Esophagus squamous epithelium (tissue), 5 donors: ENCODE measurements around the gene ACTN4. TPM values are rescaled to one million over a fixed set of nuclear protein-coding genes. Genes with fewer than 3 reads are reported as not detected.
A peak's percentile ranks its signal among the peaks of the same experiment; 100 is the strongest.

Experiments
- DNase-seq: peaks from one replicate; lab custom pipeline; 2025; lab: John Stamatoyannopoulos, UW
- H3K27ac ChIP-seq, 4 donors: fragments of 200-600 bp; sonication (generic); one replicate each; pipeline ENCODE4 v1.5.1; 2016 to 2019; ENCODE audit warnings: mild to moderate bottlenecking in 1 of 4
- H3K27me3 ChIP-seq, 4 donors: fragments of 200-600 bp; sonication (generic); 1 replicate in 3 of 4; 2 replicates in 1 of 4; pipeline versions ENCODE4 v1.5.1 to v1.6.0; 2017 to 2021; ENCODE audit warnings: antibody characterized with exemption in 1 of 4
- H3K36me3 ChIP-seq, 3 donors: fragments of 200-600 bp; sonication (generic); one replicate each; pipeline ENCODE4 v1.5.1; 2016 to 2019
- H3K4me1 ChIP-seq, 3 donors: fragments of 200-600 bp; sonication (generic); one replicate each; pipeline ENCODE4 v1.5.1; 2017 to 2019
- H3K4me3 ChIP-seq, 4 donors: fragments of 200-600 bp; sonication (generic); 1 replicate in 3 of 4; 2 replicates in 1 of 4; pipeline ENCODE4 v1.5.1; 2016 to 2019; ENCODE audit warnings: mild to moderate bottlenecking in 2 of 4, moderate library complexity in 1 of 4
- H3K9me3 ChIP-seq, 3 donors: fragments of 200-600 bp; sonication (generic); one replicate each; pipeline ENCODE4 v1.5.1; 2016 to 2019
- CTCF ChIP-seq, 6 experiments: fragments of 450-650 bp in 4 of 6; fragments of 200-600 bp in 2 of 6; sonication (generic) in 2 of 6; IDR thresholded peaks; one replicate each; pipeline ENCODE4 v1.5.1; 2016 to 2019; ENCODE audit warnings: antibody characterized with exemption in 6 of 6, mild to moderate bottlenecking in 4 of 6, moderate library complexity in 4 of 6
- POLR2A ChIP-seq, 4 donors: fragments of 450-650 bp; IDR thresholded peaks; one replicate each; pipeline ENCODE4 v1.6.1; 2017; ENCODE audit warnings: antibody characterized with exemption in 4 of 4, mild to moderate bottlenecking in 4 of 4, moderate library complexity in 3 of 4
- WGBS, 2 donors: methylation state at CpG; one replicate each; pipeline ENCODE4 v1.1.5; 2018; 5-methylcytosine and 5-hydroxymethylcytosine counted together
- intact Hi-C: fragments of 100-400 bp; cut with DNase I; formaldehyde crosslinking; loops from one replicate; pipeline ENCODE4 v1.15.0; 2022
- total RNA-seq, 4 donors: library from RNA; depleted of rRNA; stranded (reverse); fragments of >200 nt; gene quantifications; one replicate each; pipeline ENCODE4 v1.1.0, GENCODE V29; 2016
- donor health status: DM: yes; HTN: yes; CAD: no.

The ACTN4 gene
- total RNA-seq, 4 donors from 2014 or later: 302 to 705 (median 414) TPM

- no peaks in the 10 kb centered on the region for H3K9me3 ChIP-seq
- TF ChIP-seq CTCF (IDR thresholded peaks at IDR 0.05) (no peak), POLR2A (IDR thresholded peaks at IDR 0.05) (no peak)
- no peaks in the 10 kb centered on the region for H3K27me3 ChIP-seq
- peak overlapping the region; percentile 95 to 99 (median 98) for H3K27ac ChIP-seq
- peaks cover 50 to 100% (median 80%) of the 10 kb centered on the region in 3 donors for H3K4me1 ChIP-seq
- WGBS, 2 donors: 66 to 70% methylated on average over 11 to 12 of the region's 15 CpGs
- intact Hi-C loops: no loop called here
- peaks cover 0 to 4% (median 0%) of the 10 kb centered on the region in 3 donors for H3K36me3 ChIP-seq
- peak overlapping the region in 1 of 4 donors; percentile 4 for H3K4me3 ChIP-seq
- DNase-seq: no peak
Measured at GRCh38 chr19:38684862-38685665, 37.6 kb downstream of the ACTN4 start.

DNA sequence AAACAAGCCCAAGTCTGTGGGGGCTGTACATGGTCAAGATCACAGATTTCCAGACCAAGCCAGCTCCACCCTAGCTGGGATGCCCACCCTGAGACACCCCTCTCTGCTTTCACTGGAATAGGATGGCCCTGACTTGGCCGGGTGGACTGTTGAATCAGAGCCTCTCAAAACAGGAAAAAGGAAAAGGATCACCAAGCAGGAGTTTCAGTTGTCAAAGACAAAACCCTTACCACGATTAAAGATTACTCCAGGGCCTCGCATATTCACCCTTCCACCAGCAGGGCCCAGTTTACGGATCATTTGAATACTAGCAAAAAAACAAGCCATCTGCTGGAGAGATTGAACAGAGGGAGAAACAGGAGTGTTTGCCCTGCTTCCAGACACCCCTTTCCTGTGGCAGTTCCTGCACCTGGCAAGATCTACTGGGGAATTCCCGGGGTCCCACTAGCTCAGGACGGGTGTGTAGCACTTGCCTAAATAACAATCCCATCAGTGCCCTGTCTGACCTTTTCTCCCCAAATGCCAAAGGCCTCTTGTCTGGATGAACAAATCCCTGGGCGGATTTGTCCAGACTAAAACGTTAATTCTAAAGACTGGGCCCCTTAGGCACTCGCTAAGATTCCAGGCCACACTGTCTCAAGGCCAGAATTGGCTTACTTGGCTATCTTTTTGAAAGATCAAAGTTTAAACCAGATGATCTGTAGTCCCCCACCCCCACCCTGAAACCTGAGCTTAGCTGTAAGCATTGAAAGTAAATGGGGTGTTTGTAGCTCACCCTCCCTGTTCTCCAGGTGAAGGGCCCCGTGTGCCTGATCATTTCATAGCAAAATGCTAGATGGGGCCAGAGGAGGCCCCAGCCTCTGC, 38.4 kb downstream of the ACTN4 start:
- WGBS, 2 donors: 15 to 23% methylated on average over 7 to 9 of the region's 10 CpGs
- Histone ChIP-seq H3K4me3 (no peak overlapping the region), H3K9me3 (no peaks in the 10 kb centered on the region), H3K27me3 (no peaks in the 10 kb centered on the region), H3K36me3 (peaks cover 0 to 10% (median 0%) of the 10 kb centered on the region in 3 donors), H3K27ac (peak overlapping the region; percentile 95 to 99 (median 98)), H3K4me1 (peaks cover 50 to 93% (median 76%) of the 10 kb centered on the region in 3 donors)
- intact Hi-C loops: no loop called here
- peak in 5 of 6 experiments; percentile 15 to 80 (median 59) for TF ChIP-seq CTCF (IDR thresholded peaks at IDR 0.05)
- TF ChIP-seq POLR2A (IDR thresholded peaks at IDR 0.05): no peak
- DNase-seq: no peak

- DNase-seq: no peak
- Histone ChIP-seq H3K9me3 (no peaks in the 10 kb centered on the region), H3K4me1 (peaks cover 50 to 89% (median 78%) of the 10 kb centered on the region in 3 donors), H3K4me3 (no peak overlapping the region), H3K36me3 (peaks cover 0 to 11% (median 0%) of the 10 kb centered on the region in 3 donors), H3K27ac (peak overlapping the region; percentile 95 to 99 (median 98)), H3K27me3 (no peaks in the 10 kb centered on the region)
- intact Hi-C loops: no loop called here
- no peak for TF ChIP-seq POLR2A (IDR thresholded peaks at IDR 0.05)
- peak in 1 of 6 experiments; percentile 5 for TF ChIP-seq CTCF (IDR thresholded peaks at IDR 0.05)
- WGBS, 2 donors: 43 to 60% methylated on average over 4 of the region's 5 CpGs
Measured at GRCh38 chr19:38686530-38686888, 39.1 kb downstream of the ACTN4 start.

DNA sequence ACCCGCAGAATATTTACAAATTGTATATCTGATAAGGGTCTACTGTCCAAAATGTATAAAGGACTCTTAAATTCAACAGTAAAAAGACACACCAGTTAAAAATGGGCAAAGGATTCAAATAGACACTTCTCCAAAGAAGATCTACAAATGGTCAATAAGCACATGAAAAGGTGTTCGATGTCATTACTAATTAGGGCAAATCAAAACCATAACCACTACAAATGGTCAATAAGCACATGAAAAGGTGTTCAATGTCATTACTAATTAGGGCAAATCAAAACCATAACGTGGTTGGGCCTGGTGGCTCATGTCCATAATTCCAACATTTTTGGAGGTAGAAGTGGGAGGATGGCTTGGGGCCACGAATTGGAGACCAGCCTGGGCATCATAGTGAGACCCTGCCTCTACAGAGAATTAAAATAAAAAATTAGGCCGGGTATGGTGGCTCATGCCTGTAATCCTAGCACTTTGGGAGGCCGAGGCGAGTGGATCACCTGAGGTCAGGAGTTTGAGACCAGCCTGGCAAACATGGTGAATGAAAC, 40.5 kb downstream of the ACTN4 start:
- WGBS, 2 donors: 88 to 91% methylated on average over 7 of the region's 7 CpGs
- H3K4me3 ChIP-seq: no peak overlapping the region
- H3K27me3 ChIP-seq: no peaks in the 10 kb centered on the region
- TF ChIP-seq POLR2A (IDR thresholded peaks at IDR 0.05): no peak
- TF ChIP-seq CTCF (IDR thresholded peaks at IDR 0.05): no peak
- peaks cover 0 to 25% (median under 1%) of the 10 kb centered on the region in 3 donors for H3K36me3 ChIP-seq
- no peaks in the 10 kb centered on the region for H3K9me3 ChIP-seq
- H3K4me1 ChIP-seq: peaks cover 57 to 89% (median 80%) of the 10 kb centered on the region in 3 donors
- DNase-seq: no peak
- peak overlapping the region; percentile 78 to 99 (median 98) for H3K27ac ChIP-seq
- intact Hi-C loops: no loop called here
